Right lobe of liver (tissue), 6 donors: ENCODE results near the gene SSBP4. TPM values are rescaled to one million over a fixed set of nuclear protein-coding genes. Genes with fewer than 3 reads are reported as not detected.

Experiments
- ATAC-seq, 4 donors: fragments of 200-7000 bp; cut with Tn5 transposase; one replicate each; pipeline ENCODE4 v1.9.1; 2020; ENCODE audit warnings: mild to moderate bottlenecking in 4 of 4, moderate library complexity in 4 of 4
- DNase-seq, 3 donors: peaks; one replicate each; pipeline ENCODE4 v3.0.0-alpha.2; 2020
- H3K27ac ChIP-seq, 3 donors: fragments of 200-600 bp; one replicate each; pipeline ENCODE4 v1.8.0; 2022
- H3K27me3 ChIP-seq, 2 donors: fragments of 200-600 bp; one replicate each; pipeline ENCODE4 v1.8.0; 2022
- H3K36me3 ChIP-seq, 4 donors: fragments of 200-600 bp; sonication (generic) in 1 of 4; one replicate each; pipeline versions ENCODE4 v1.5.1 to v1.8.0; 2017 to 2022; ENCODE audit warnings: control low read depth in 1 of 4
- H3K4me1 ChIP-seq, 4 donors: fragments of 200-600 bp; sonication (generic) in 1 of 4; one replicate each; pipeline versions ENCODE4 v1.5.1 to v1.8.0; 2017 to 2022; ENCODE audit warnings: control low read depth in 1 of 4
- H3K4me3 ChIP-seq, 3 donors: fragments of 200-600 bp; one replicate each; pipeline ENCODE4 v1.8.0; 2022
- H3K9me3 ChIP-seq, 4 donors: fragments of 200-600 bp; sonication (generic) in 1 of 4; one replicate each; pipeline versions ENCODE4 v1.5.1 to v1.8.0; 2017 to 2022; ENCODE audit warnings: control low read depth in 1 of 4
- CTCF ChIP-seq, 4 donors: fragments of 200-600 bp in 3 of 4; fragments of 450-650 bp in 1 of 4; IDR thresholded peaks; one replicate each; pipeline versions ENCODE4 v1.5.1 to v1.8.0; 2016 to 2022; ENCODE audit warnings: antibody characterized with exemption in 4 of 4, mild to moderate bottlenecking in 2 of 4
- POLR2A ChIP-seq: fragments of 450-650 bp; IDR thresholded peaks from one replicate; pipeline ENCODE4 v1.6.1; 2017; ENCODE audit warnings: antibody characterized with exemption, mild to moderate bottlenecking
- WGBS: methylation state at CpG from one replicate; pipeline ENCODE4 v1.1.6; 2018; ENCODE audit warnings: low coverage, low lambda C conversion rate; ENCODE audit not compliant: insufficient coverage; ENCODE audit errors: missing lambda C conversion rate; 5-methylcytosine and 5-hydroxymethylcytosine counted together
- intact Hi-C, 2 donors: fragments of 100-400 bp; cut with DNase I; formaldehyde crosslinking; loops; one replicate each; pipeline versions ENCODE4 v1.11.2 to v1.14.1; 2022
- total RNA-seq, 6 experiments: library from RNA; depleted of rRNA in 2 of 6; stranded (reverse); fragments of >200 nt in 2 of 6; fragmentation: NEBNext Ultra II Directional in 3 of 6; extraction: Animal tissue kit (Norgen Biotek cat#: 25700) in 3 of 6; gene quantifications; one replicate each; pipeline versions ENCODE4 v1.1.0 to v1.2.4, GENCODE V29; 2016 to 2023
- donor health status: DM: no; HTN: yes; CAD: no.
- donor health status: DM: no; HTN: no; CAD: no.
- donor health status: DM: no; HTN: no; CAD: no.
- donor health status: DM: no; HTN: yes; CAD: no.
- donor health status: DM: no; HTN: yes; CAD: no.

The SSBP4 gene
- total RNA-seq, 6 experiments from 2014 or later: 12.8 to 23.9 (median 15.9) TPM

GRCh38 chr19:18440415-18440877 is 21.2 kb downstream of the SSBP4 start:
- peak; percentile 3 to 13 (median 7) for ATAC-seq
- H3K4me3 ChIP-seq: no peak overlapping the region

GRCh38 chr19:18440936-18441803 is 22.0 kb downstream of the SSBP4 start:
- 50% methylated on average over 14 of the region's 23 CpGs for WGBS
- Histone ChIP-seq H3K4me3 (no peak overlapping the region), H3K27ac (no peak overlapping the region), H3K36me3 (peaks cover 0 to 30% (median 16%) of the 10 kb centered on the region in 4 donors), H3K9me3 (no peaks in the 10 kb centered on the region), H3K4me1 (peaks cover 0 to 26% (median 6%) of the 10 kb centered on the region in 4 donors), H3K27me3 (no peaks in the 10 kb centered on the region)
- intact Hi-C loops: loop anchor here in 1 of 2 donors (10.0 kb wide), 1 partner anchor 414 kb away; no protein-coding TSS in a partner anchor
- DNase-seq (no peak), ATAC-seq (no peak)
- TF ChIP-seq CTCF (IDR thresholded peaks at IDR 0.05) (no peak), POLR2A (no peak)

More at GRCh38 chr19:18440415-18440877, 21.2 kb downstream of the SSBP4 start:
- TF ChIP-seq CTCF (IDR thresholded peaks at IDR 0.05) (peak; percentile 9 to 34 (median 16)), POLR2A (no peak)
- H3K27ac ChIP-seq: no peak overlapping the region
- no peaks in the 10 kb centered on the region for H3K27me3 ChIP-seq
- WGBS: 58% methylated on average over 9 of the region's 11 CpGs
- peaks cover 0 to 23% (median 12%) of the 10 kb centered on the region in 4 donors for H3K36me3 ChIP-seq
- intact Hi-C loops: loop anchor here in 1 of 2 donors (10.0 kb wide), 1 partner anchor 414 kb away; no protein-coding TSS in a partner anchor
- H3K9me3 ChIP-seq: no peaks in the 10 kb centered on the region
- no peak for DNase-seq
- H3K4me1 ChIP-seq: peaks cover 0 to 26% (median 6%) of the 10 kb centered on the region in 4 donors

- intact Hi-C loops: loop anchor here in 1 of 2 donors (10.0 kb wide), 1 partner anchor 413 kb away; no protein-coding TSS in a partner anchor
- Histone ChIP-seq H3K27ac (no peak overlapping the region), H3K4me1 (peaks cover 0 to 31% (median 9%) of the 10 kb centered on the region in 4 donors), H3K9me3 (no peaks in the 10 kb centered on the region), H3K4me3 (no peak overlapping the region), H3K27me3 (no peaks in the 10 kb centered on the region), H3K36me3 (peaks cover 0 to 38% (median 19%) of the 10 kb centered on the region in 4 donors)
- DNase-seq: no peak
- no peak for ATAC-seq
- WGBS: 83% methylated on average over 2 of the region's 5 CpGs
- no peak for TF ChIP-seq CTCF (IDR thresholded peaks at IDR 0.05)
- no peak for TF ChIP-seq POLR2A
These were observed 22.9 kb downstream of the SSBP4 start for GRCh38 chr19:18441804-18442788.

GRCh38 chr19:18442941-18443340 is 23.7 kb downstream of the SSBP4 start:
- WGBS: 97% methylated on average over 6 of the region's 12 CpGs
- no peaks in the 10 kb centered on the region for H3K9me3 ChIP-seq

More at GRCh38 chr19:18442941-18443340, 23.7 kb downstream of the SSBP4 start:
- Histone ChIP-seq H3K4me3 (no peak overlapping the region), H3K4me1 (peaks cover 0 to 27% (median 11%) of the 10 kb centered on the region in 4 donors), H3K36me3 (peaks cover 0 to 38% (median 19%) of the 10 kb centered on the region in 4 donors), H3K27ac (no peak overlapping the region), H3K27me3 (no peaks in the 10 kb centered on the region)
- intact Hi-C loops: loop anchor here in 1 of 2 donors (10.0 kb wide), 1 partner anchor 412 kb away; no protein-coding TSS in a partner anchor
- DNase-seq: no peak
- ATAC-seq: no peak
- TF ChIP-seq CTCF (IDR thresholded peaks at IDR 0.05): no peak
- no peak for TF ChIP-seq POLR2A
